HepG2 (cell line): ENCODE results near the gene PLK3. TPM values are rescaled to one million over a fixed set of nuclear protein-coding genes. Genes with fewer than 3 reads are reported as not detected.

ENCODE experiments used
- AGO1 ChIP-seq: fragments of 200-400 bp; formaldehyde crosslinking; IDR thresholded peaks from 2 replicates; pipeline ENCODE4 v1.6.1; 2017; ENCODE audit warnings: mild to moderate bottlenecking, low read depth, low read length, moderate library complexity; ENCODE audit not compliant: poor library complexity, severe bottlenecking
- ARID3A ChIP-seq: IDR thresholded peaks from 2 replicates; pipeline ENCODE4 v1.6.1; 2012; ENCODE audit warnings: low read depth, low read length, improper control_type of control experiment
- BATF2 ChIP-seq: sonication (generic); formaldehyde crosslinking; IDR thresholded peaks from 2 replicates; pipeline ENCODE4 v1.8.0; 2022; ENCODE audit warnings: mild to moderate bottlenecking, missing genetic modification reagents, moderate library complexity
- CREM ChIP-seq, 2 experiments: sonication (generic) in 1 of 2; formaldehyde crosslinking in 1 of 2; IDR thresholded peaks; 2 replicates each; pipeline versions ENCODE4 v1.4.0 to v1.6.1; 2016 to 2020; ENCODE audit warnings: antibody characterized with exemption in 1 of 2, mild to moderate bottlenecking in 1 of 2, missing genetic modification reagents in 1 of 2
- ELF4 ChIP-seq: sonication (generic); formaldehyde crosslinking; IDR thresholded peaks from 2 replicates; pipeline ENCODE4 v1.5.0; 2020; ENCODE audit warnings: missing genetic modification reagents, mild to moderate bottlenecking, moderate library complexity, borderline replicate concordance
- KAT8 ChIP-seq: IDR thresholded peaks from 2 replicates; pipeline ENCODE4 v1.6.1; 2016; ENCODE audit warnings: missing genetic modification reagents, missing compliant biosample characterization
- KDM1A ChIP-seq: IDR thresholded peaks from 2 replicates; pipeline ENCODE4 v1.6.1; 2016; ENCODE audit warnings: missing compliant biosample characterization
- MTA3 ChIP-seq: sonication (generic); formaldehyde crosslinking; IDR thresholded peaks from 2 replicates; pipeline ENCODE4 v1.4.0; 2020; ENCODE audit warnings: missing genetic modification reagents
- PPARG ChIP-seq: conservative IDR thresholded peaks from 2 replicates; pipeline ENCODE4 v1.6.1; 2016; ENCODE audit warnings: missing biosample characterization, missing genetic modification reagents
- SNAPC2 ChIP-seq: sonication (generic); formaldehyde crosslinking; IDR thresholded peaks from 2 replicates; pipeline ENCODE4 v1.8.1; 2022; ENCODE audit warnings: mild to moderate bottlenecking, missing genetic modification reagents
- SOX5 ChIP-seq: IDR thresholded peaks from 2 replicates; pipeline ENCODE4 v1.6.1; 2016; ENCODE audit warnings: borderline replicate concordance
- SPEN ChIP-seq: sonication (generic); formaldehyde crosslinking; IDR thresholded peaks from 2 replicates; pipeline ENCODE4 v1.5.1; 2020; ENCODE audit warnings: low read depth, mild to moderate bottlenecking, missing genetic modification reagents
- TAF15 ChIP-seq: fragments of 200-400 bp; formaldehyde crosslinking; IDR thresholded peaks from one replicate; pipeline ENCODE4 v1.6.1; 2018; ENCODE audit warnings: mild to moderate bottlenecking, low read depth, low read length; ENCODE audit not compliant: poor library complexity, severe bottlenecking
- TERF1 ChIP-seq: sonication (generic); formaldehyde crosslinking; IDR thresholded peaks from 2 replicates; pipeline ENCODE4 v1.8.0; 2022; ENCODE audit warnings: mild to moderate bottlenecking, missing genetic modification reagents, moderate library complexity
- ZNF276 ChIP-seq: sonication (generic); formaldehyde crosslinking; IDR thresholded peaks from 2 replicates; pipeline ENCODE4 v1.4.0; 2020; ENCODE audit warnings: mild to moderate bottlenecking, low read depth, missing genetic modification reagents
- ZNF34 ChIP-seq: sonication (generic); formaldehyde crosslinking; IDR thresholded peaks from 2 replicates; pipeline ENCODE4 v1.4.0; 2020; ENCODE audit warnings: mild to moderate bottlenecking, missing genetic modification reagents, borderline replicate concordance
- ZNF343 ChIP-seq: sonication (generic); formaldehyde crosslinking; IDR thresholded peaks from 2 replicates; pipeline ENCODE4 v1.4.0; 2020; ENCODE audit warnings: mild to moderate bottlenecking, missing genetic modification reagents
- ZNF468 ChIP-seq: sonication (generic); formaldehyde crosslinking; IDR thresholded peaks from 2 replicates; pipeline ENCODE4 v1.8.0; 2022; ENCODE audit warnings: mild to moderate bottlenecking, moderate library complexity, missing genetic modification reagents
- ZNF484 ChIP-seq: sonication (generic); formaldehyde crosslinking; IDR thresholded peaks from 2 replicates; pipeline ENCODE4 v1.5.1; 2020; ENCODE audit warnings: mild to moderate bottlenecking, low read depth, missing genetic modification reagents, borderline replicate concordance
- ZNF563 ChIP-seq: sonication (generic); formaldehyde crosslinking; IDR thresholded peaks from 2 replicates; pipeline ENCODE4 v1.8.0; 2022; ENCODE audit warnings: mild to moderate bottlenecking, moderate library complexity, missing genetic modification reagents
- ZNF678 ChIP-seq: sonication (generic); formaldehyde crosslinking; IDR thresholded peaks from 2 replicates; pipeline ENCODE4 v1.4.0; 2020; ENCODE audit warnings: mild to moderate bottlenecking, missing genetic modification reagents
- ZNF773 ChIP-seq: sonication (generic); formaldehyde crosslinking; IDR thresholded peaks from 2 replicates; pipeline ENCODE4 v1.4.0; 2020; ENCODE audit warnings: missing genetic modification reagents, borderline replicate concordance
- ZNF776 ChIP-seq: sonication (generic); formaldehyde crosslinking; IDR thresholded peaks from 2 replicates; pipeline ENCODE4 v1.4.0; 2020; ENCODE audit warnings: mild to moderate bottlenecking, missing genetic modification reagents
- ZSCAN22 ChIP-seq: sonication (generic); formaldehyde crosslinking; IDR thresholded peaks from 2 replicates; pipeline ENCODE4 v1.4.0; 2020; ENCODE audit warnings: mild to moderate bottlenecking, missing genetic modification reagents
- polyA plus RNA-seq, 8 experiments: library from polyadenylated mRNA; depleted of rRNA in 3 of 8; stranded (reverse) in 7 of 8; unstranded in 1 of 8; fragments of >200 nt; fragmentation: Illumina TruSeq in 4 of 8; extraction: Trizol in 4 of 8; gene quantifications; 2 replicates each; pipeline versions ENCODE4 v1.2.1 to v1.2.3, GENCODE V29; 2011 to 2016; ENCODE audit warnings: low read depth in 4 of 8, missing spikeins in 1 of 8, mixed read lengths in 1 of 8; ENCODE audit not compliant: insufficient read depth in 1 of 8
- total RNA-seq, 5 experiments: library from RNA; depleted of rRNA; stranded (reverse); fragments of >200 nt; fragmentation: Illumina TruSeq; extraction: Trizol; gene quantifications; 2 replicates each; pipeline ENCODE4 v1.2.3, GENCODE V29; 2016; ENCODE audit warnings: low read depth in 1 of 5

Gene PLK3
- total and polyA plus RNA-seq, 2 of the 13 experiments (the other 11 are each of a cell fraction or from before 2014, with no cell fraction given) = 9.8 to 16.9 TPM

- TF ChIP-seq CREM (IDR thresholded peaks at IDR 0.05) (peak; percentile 54), CREM (CRISPR knock-in tag; IDR thresholded peaks at IDR 0.05) (no peak), ZNF776 (no peak; the same call in 1 of the 2 replicates), KDM1A (CRISPR knock-in tag) (no peak), TERF1 (no peak), MTA3 (CRISPR knock-in tag) (no peak), ZNF34 (peak; percentile 91), ARID3A (no peak; the same call in 1 of the 2 replicates), SPEN (CRISPR knock-in tag) (peak; percentile 66), BATF2 (CRISPR knock-in tag) (peak; percentile 57; the same call in 1 of the 2 replicates), ZNF773 (CRISPR knock-in tag) (no peak), ZNF276 (0 out of 2 replicates have a peak, but pooled peaks have one; percentile 42), SNAPC2 (CRISPR knock-in tag) (peak; percentile 98), ELF4 (no peak), SOX5 (peak; percentile 43; the same call in 1 of the 2 replicates), ZNF468 (CRISPR knock-in tag) (no peak), ZNF678 (CRISPR knock-in tag) (peak; percentile 82), AGO1 (peak; percentile 77), ZNF563 (peak; percentile 60; the same call in 1 of the 2 replicates), ZSCAN22 (CRISPR knock-in tag) (peak; percentile 65; the same call in 1 of the 2 replicates), TAF15 (peak; percentile 88), PPARG (CRISPR knock-in tag) (0 out of 2 replicates have a peak, but pooled peaks have one; percentile 50), ZNF343 (CRISPR knock-in tag) (peak; percentile 90), ZNF484 (CRISPR knock-in tag) (no peak), KAT8 (CRISPR knock-in tag) (peak; percentile 78; the same call in 1 of the 2 replicates)
Measured at GRCh38 chr1:44799770-44800584, at the start of gene PLK3 (continued).
